Fibroblast of lung (primary cell): ENCODE results near the gene ENOX1.

ENCODE experiments used
- EZH2 ChIP-seq: IDR thresholded peaks from 2 replicates; pipeline ENCODE4 v1.5.1; 2012; ENCODE audit warnings: low read length, control low read depth, mild to moderate bottlenecking; ENCODE audit errors: missing control alignments
- TF ChIP-seq, protein P1 (sequence below), 2 donors: IDR thresholded peaks in 1 of 2; conservative IDR thresholded peaks in 1 of 2; 1 replicate in 1 of 2; 2 replicates in 1 of 2; pipeline ENCODE4 v1.5.1; 2011 to 2012; ENCODE audit warnings: low read length in 2 of 2, control low read depth in 1 of 2, inconsistent platforms in 1 of 2, low read depth in 1 of 2, mild to moderate bottlenecking in 1 of 2

DNA sequence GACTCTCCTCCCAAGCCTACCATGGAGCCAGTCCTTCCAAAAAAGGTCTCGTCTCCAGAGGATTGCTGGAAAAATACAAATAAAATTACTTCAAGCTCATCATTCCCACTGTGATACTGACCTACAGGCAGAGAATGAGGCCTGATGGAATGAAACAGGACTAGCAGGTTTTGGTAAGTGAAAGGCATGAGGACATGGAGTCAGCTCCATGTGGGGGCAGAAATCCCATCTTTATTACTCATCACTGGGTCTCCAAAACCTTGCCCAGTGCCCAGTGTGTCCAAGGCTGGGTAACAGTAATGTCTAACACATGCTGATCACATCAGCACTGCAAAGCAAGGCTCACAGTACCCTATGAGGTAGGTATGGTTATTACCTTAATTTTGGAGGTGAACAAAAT, 528.0 kb downstream of the ENOX1 start:
- TF ChIP-seq, protein P1, sequence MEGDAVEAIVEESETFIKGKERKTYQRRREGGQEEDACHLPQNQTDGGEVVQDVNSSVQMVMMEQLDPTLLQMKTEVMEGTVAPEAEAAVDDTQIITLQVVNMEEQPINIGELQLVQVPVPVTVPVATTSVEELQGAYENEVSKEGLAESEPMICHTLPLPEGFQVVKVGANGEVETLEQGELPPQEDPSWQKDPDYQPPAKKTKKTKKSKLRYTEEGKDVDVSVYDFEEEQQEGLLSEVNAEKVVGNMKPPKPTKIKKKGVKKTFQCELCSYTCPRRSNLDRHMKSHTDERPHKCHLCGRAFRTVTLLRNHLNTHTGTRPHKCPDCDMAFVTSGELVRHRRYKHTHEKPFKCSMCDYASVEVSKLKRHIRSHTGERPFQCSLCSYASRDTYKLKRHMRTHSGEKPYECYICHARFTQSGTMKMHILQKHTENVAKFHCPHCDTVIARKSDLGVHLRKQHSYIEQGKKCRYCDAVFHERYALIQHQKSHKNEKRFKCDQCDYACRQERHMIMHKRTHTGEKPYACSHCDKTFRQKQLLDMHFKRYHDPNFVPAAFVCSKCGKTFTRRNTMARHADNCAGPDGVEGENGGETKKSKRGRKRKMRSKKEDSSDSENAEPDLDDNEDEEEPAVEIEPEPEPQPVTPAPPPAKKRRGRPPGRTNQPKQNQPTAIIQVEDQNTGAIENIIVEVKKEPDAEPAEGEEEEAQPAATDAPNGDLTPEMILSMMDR (conservative IDR thresholded peaks at IDR 0.05 in 1 of 2, IDR thresholded peaks at IDR 0.05 in 1 of 2; ENCODE audit: low read depth in 1 of 2, low read length in 2 of 2): no peak
- TF ChIP-seq EZH2: no peak
